NCI-H1694 treated with DMSO at 0.1 percent for 48 hours (cell line): ENCODE data around the gene ARL16.

ENCODE experiments used
- DNase-seq: peaks from one replicate; lab custom pipeline; 2025; lab: John Stamatoyannopoulos, UW

ARL16 gene

DNA sequence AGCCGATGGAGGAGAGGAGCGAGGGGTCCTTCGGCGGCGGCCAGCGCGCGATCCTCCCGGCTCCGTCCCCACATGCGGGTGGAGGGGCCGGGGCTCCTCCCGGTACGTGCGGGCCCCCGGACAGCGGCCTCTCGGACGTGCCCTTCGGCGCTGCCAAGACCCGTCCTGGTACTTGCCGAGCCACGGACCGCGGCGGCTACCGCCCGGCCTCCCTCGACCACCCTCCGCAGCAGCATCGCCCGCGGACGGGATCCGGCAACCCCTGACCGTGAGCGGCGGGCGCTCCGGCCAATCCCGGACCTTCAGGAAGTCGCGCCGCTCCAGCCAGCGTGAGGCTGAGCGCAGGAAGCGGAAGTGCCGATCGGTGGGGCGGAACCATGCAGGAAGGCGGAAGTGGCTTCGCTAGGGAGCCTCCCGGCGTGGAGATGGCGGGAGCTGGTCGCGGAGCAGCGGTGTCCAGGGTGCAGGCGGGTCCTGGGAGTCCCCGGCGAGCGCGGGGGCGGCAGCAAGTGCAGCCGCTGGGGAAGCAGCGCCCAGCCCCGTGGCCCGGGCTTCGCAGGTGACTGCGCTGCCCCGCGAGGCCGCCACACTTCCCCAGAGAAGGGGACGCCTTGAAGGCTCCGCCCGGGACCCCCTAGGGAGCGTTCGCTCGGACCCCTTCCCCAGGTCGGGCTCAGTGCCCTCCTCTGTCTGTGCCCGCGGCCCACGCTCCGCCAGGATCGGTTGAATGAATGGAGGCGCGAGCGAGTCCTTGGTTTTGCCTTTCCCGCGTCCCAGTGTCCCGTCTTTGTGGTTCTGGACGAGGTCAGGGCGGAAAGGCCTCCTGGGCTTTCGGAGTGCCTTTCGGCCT lies 17.0 kb downstream of the ARL16 start, which contains the start of the genes CCDC137 and OXLD1:
Gene CCDC137 (plus strand): TSS at position 396 of the 850 bp plus-strand sequence. CDS start 30 bp downstream, at position 426.
Gene OXLD1 (minus strand): TSS at position 264 of the 850 bp plus-strand sequence. CDS start 28 bp downstream, at position 236.
- peak; percentile 90 for DNase-seq

DNA sequence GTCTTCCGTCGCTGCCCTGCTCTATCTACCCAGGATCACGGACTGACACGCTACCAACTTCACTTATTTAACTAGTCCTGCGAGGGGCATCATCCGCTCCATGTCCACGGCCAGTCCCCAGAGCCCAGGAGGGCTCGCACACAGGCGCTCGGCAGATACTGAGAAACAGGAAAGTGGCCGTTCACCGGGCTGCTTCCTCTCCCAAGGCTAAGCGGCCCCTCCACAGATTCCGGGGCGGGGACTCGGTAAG lies 17.6 kb downstream of the ARL16 start:
- no peak for DNase-seq

DNA sequence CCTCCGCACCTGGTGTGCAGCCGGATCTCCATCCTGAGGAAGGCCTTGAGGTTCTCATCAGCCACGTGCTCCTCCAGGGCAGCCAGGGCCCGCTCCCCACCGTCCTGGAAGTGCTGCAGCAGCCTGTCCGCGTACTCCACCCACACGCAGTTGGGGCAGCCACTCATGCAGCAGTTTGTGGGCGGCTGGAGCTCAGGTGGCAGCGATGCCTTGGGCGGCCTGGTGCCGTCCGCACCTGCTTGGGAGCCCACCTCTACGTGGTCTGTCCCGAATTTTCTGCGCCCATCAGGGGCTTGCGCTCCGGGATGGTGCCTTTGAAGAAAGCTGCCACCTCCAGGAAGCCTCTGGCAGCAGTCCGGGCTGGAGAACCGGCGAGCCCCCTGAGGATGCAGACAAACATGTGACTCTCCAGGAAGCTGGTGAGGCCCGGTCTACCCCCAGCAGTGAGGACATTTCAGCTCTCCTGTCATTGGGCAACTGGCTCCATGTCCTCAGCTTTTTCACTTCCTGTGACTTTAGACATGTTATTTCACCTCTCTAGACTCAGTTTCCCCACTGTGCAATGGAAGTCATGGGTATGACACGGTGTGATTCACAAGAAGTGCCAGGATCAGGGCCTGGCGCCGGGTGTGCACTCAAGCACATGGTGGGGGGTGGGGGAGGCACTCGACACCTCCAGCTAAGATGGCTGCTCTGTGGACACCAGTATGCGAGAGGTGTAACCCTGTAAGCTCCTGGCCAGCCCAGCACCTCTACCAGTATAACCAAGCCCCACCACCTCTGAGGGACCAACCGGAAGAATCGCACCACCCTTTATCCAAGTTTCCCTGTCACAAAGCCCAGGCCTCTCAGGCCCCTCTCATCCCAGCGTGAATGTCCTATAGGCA lies 18.1 kb downstream of the ARL16 start:
- DNase-seq, result no peak

GRCh38 chr17:81664051-81664470 lies 19.5 kb downstream of the ARL16 start:
- no peak for DNase-seq

- DNase-seq, result no peak
These were observed 21.6 kb downstream of the ARL16 start for GRCh38 chr17:81662002-81662401.

DNA sequence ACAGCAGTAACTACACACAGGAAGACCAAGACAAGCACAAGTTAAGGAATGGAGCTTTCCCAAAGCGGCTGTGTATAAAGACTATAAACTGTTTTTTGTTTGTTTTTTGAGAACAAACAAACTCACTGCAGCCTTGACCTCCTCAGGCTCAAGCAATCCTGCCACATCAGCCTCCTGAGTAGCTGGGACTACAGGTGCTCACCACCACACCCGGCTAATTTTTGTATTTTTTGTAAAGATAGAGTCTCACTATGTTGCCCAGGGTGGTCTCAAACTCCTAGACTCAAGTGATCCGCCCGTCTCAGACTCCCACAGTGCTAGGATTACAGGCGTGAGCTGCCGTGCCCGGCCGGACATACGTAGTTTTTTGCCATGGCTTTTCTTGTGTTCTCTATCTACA lies 23.2 kb downstream of the ARL16 start:
- DNase-seq, result no peak

GRCh38 chr17:81659038-81659437 lies 24.6 kb downstream of the ARL16 start:
- DNase-seq, result no peak

GRCh38 chr17:81656835-81657234 lies 26.8 kb downstream of the ARL16 start:
- no peak for DNase-seq

DNA sequence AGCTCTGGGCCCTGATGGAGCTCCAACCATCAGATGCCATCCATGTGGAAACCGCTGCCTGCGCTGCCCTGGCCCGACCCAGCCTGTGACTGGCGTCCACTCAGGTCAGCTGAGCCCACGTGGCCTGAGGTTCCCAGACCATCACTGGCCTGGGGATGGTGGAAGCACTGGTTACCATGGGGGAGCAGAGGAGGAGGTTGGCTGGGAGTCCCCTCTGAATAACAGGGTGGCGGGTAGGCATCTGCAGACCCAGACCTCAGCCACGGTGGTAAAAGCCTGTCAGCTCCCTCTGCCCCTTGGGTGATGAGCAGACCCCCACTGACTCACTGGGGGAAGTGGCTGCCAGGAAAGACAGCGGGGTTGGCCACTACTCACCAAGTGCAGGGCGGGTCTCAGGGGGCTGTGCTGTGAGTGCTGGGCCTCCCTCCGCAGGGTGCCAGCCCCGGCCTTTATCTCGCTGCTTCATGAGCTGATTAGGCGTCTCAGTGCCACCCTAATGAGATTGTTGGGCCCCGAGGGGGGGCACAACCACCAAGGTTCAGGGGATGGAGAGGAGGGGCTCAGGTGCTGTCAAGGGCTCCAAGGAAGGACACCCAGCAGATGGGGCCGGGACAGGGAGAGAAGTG lies 27.4 kb downstream of the ARL16 start, which contains the start of gene PDE6G:
Gene PDE6G (minus strand): TSS at position 425 of the 626 bp plus-strand sequence. CDS start 3,237 bp downstream, outside the sequence.
- no peak for DNase-seq

GRCh38 chr17:81655378-81656117 lies 28.0 kb downstream of the ARL16 start:
- DNase-seq, result no peak

DNA sequence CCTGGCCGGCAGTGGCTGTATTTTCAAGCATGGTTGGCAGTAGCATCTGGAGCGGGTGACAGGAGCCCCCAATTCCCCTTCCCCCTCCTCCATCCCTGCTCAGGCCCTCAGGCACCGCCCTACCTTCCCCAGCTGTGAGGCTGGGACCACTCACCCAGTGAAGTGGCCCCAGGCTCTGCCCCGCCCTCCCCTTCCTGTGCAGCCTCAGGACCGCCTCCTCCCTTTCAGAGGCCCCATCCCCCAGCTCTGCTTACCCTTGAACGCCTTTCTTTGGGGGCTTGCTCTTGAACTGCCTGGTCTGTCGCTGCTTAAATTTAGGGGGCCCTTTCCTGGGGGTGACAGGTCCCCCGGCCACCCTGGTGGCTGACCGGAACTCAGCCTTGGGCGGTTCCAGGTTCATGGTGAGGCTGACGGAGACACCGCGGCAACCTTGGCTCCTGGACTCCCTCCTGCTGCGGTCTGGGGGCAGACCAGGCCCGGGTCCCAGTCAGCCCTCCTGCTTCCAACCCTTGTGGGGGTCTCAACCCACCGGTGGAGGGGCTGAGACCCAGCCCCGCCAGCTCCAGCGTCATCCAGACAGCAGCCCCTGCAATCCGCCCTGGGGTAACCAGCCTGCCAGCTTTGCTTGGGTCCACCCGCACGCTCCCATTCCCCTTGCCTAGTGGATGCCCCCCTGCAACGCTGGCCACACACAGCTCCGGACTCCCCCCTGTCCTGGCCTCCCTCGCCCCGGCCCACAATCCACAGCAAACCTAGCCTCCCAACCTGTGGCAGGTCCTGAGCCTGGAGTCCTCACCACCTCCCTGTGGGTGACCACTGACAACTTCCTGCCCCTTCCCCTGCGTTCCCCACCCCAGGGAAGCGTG lies 30.5 kb downstream of the ARL16 start:
- no peak for DNase-seq

- DNase-seq, result no peak
These were observed 31.9 kb downstream of the ARL16 start for GRCh38 chr17:81651692-81652091.

- DNase-seq, result no peak
These were observed 32.6 kb downstream of the ARL16 start for GRCh38 chr17:81650951-81651350.

DNA sequence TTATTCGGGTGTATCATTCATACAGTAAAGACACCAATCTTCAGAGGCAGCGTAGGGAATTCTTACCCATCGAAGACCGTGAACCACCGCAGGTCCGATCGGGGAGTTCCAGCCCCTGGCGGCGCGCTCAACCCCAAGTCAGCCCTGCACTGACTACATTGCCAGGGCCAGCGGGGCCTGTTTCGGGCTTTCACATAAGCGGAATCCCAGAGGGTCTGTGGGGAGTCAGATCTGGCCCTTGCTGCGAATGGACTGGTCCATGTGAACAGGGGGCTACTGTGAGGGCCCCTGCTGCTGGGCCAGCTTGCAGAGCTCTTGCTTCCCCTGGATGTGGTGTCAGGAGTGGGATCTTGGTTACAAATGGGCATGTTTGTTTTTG lies 34.9 kb downstream of the ARL16 start:
- no peak for DNase-seq

DNA sequence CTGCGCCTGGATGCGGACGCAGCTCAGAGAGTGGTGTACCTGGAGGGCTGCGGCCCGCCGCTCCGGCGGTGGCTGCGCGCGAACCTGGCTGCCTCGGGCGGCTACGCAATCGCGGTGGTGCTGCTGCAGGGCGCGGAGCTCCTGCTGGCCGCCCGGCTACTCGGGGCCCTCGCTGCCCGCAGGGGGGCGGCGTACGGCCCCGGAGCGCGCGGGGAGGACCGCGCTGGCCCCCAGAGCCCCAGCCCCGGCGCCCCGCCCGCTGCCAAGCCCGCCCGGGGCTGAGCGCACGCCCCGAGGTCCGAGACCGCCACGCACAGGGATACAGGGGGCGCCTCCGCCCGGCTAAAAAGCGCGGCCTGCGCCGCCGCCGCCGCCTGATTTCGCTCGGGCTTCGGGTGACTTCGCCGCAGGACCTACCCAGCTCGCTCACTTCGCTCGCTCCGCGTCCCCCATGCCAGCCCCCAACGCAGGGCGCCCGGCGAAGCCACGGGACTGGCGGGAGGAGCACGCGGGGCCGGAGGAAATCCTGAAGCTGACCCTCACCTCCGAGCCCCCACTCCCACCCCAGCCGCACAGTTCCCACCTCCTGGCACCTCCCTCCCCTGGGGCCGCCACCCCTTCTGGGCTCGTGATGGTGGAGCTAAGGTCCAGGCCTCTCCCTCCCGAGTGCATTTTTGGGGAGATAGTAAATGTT lies 35.4 kb downstream of the ARL16 start:
- DNase-seq, result no peak

- no peak for DNase-seq
These were observed 36.0 kb downstream of the ARL16 start for GRCh38 chr17:81647640-81648012.

DNA sequence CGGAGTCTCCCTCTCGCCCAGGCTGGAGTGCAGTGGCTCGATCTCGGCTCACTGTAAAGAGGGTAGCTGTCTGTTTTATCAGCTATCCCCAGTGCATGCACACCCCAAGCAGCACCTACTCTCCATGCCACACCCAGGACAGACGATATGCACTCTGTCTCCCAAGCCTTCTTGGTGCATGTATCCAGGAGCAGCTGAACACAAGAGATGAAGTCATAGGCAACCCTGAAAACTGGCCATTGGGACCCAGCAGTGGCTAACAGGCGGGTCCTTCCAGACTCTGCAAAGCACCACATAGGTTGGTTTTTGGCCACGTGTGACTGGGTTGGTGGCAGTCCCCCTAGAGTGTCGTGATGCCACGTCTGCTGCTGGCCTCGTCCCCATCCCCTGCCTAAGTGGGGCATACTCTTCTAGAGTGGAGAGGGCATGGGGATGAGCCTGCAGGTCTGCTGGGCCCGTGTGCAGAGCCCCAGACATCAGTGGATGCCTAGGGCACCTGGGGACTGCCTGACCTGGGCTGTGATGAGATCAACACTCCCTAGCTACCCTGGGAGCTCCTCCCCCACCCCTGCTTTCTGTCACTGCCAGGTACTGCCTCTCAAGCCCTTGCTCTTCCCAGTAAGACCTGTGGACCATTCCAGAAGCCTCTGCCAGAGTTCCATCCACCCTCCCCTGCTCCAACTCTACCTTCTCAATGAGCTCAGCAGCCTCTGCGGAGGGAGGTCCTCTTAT lies 36.6 kb downstream of the ARL16 start:
- no peak for DNase-seq

GRCh38 chr17:81644976-81645952 lies 38.3 kb downstream of the ARL16 start:
- DNase-seq, result no peak
